GM18909 (cell line): ENCODE data around the gene SLC27A5.
"Not testable (repeated sequence)": the region's sequence is repeated elsewhere in the genome, so short reads cannot be mapped to it uniquely, and the experiment has no call there.

ENCODE experiments used
- ATAC-seq: cut with Tn5 transposase; IDR thresholded peaks from one replicate; pipeline ENCODE4 v1.9.1; 2021; ENCODE audit warnings: mild to moderate bottlenecking; ENCODE audit not compliant: unreplicated experiment, poor library complexity

The SLC27A5 gene

DNA sequence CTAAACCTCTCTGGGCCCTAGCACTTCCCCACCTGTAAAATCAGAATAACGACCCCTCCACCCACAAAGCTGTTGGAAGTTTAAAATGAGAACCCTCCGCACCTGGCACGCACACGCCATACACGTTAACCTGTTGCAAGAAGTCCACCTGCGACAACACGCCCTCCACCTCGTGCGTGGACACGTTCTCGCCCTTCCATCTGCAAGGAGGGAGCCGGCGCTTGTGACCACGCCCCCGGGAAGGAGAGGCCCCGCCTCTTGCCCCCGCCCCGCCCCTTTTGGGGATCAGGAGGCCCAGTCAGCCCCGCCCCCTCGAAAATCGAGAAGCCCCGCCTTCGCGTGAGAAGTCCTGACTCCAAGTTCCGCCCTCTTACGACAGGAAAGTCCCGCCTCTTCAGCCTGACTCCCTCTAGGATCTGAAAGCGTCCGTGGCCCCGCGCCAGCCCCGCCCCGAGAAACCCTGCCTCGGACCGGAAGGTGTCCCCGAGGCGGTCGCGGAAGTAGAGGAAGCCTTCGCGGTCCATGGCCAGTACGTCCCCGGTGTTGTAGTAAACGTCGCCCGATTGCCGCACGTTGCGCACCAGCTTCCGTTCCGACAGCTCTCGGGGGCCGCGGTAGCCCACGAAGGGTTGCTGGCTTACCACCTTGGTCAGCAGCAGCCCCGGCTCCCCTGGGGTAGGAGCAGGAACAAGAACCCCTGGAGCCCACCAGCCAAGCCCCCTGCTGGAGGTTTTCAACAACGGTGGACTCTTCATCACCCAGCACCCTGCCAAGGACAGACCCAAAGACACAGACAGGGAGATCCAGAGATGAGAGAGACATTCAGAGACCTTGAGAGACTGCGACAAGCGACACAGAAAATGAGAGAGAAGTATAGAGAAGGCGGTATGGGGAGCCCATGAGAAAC, 12.5 kb downstream of the SLC27A5 start:
- ATAC-seq = peak; percentile 91

DNA sequence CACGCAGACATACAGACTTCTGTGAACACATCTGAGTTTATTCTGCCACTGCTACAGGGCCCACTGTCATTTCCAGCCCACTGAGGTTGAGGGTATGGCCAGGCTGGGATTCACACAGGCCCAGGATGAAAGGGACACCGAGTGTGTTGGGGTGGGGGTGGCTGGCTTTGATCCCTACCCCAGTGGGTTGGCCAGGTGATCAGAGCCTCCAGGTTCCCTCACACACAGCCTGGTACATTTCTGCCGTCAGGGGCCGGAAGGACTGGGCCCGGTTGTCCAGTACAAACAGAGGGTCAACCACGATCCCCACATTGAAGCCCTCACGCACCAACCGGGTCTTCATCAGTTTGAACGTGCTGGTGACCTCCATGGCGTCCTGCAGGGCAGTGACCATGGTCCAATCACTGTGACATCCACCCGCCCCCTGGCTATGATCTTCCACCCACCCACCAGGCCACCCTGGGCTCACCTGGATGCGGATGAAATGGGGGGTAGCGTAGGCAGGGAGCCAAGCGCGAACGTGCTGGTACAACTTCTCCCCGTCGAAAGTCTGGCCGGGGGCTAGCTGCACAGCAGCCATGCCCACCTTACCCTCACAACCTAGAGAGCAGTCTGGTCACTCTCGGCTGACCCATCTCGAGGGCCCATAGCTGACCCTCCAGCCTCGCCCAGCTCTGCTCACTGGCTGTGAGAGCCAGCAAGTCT, 13.3 kb downstream of the SLC27A5 start:
- ATAC-seq = peak; percentile 9

DNA sequence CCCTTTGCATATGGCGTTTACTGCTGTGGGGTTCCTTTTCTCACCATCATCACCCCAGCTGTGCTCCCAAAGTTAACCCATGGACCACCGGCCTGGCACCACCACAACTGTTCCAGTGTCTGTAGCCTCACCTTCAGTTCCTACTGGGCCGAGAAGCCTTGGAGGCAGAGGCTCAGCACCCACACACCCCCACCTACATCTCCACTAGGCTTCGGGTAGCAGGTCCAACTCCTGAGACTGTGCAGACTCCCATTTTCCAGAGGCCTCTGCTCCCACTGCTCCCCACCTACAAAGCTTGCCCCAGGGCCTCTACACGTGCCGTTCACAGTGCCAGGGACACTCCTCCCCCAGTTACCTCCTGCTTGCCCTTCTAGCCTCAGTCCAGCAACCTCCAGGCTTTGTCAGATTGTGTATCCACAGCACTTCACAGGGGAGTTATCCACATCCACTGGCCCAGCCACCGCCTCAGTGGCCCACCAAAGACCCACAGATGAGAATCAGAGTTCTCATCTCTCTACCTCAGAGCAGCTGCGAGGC, 14.1 kb downstream of the SLC27A5 start:
- ATAC-seq = no peak

DNA sequence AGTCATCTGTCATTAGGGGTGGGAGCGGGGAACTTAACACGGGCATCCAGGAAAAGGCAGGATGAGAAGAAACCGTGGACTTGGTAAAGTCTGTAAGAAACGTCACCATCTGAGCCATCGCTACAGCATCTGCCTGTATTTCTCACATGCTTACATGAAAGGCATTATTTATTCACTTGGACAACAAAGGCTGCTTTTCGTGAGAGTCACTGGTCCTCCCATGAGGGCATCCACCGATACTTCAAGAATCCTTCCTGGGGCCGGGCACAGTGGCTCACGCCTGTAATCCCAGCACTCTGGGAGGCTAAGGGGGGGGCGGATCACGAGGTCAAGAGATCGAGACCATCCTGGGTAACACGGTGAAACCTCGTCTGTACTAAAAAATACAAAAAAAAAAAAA, 19.5 kb downstream of the SLC27A5 start:
- no peak for ATAC-seq

DNA sequence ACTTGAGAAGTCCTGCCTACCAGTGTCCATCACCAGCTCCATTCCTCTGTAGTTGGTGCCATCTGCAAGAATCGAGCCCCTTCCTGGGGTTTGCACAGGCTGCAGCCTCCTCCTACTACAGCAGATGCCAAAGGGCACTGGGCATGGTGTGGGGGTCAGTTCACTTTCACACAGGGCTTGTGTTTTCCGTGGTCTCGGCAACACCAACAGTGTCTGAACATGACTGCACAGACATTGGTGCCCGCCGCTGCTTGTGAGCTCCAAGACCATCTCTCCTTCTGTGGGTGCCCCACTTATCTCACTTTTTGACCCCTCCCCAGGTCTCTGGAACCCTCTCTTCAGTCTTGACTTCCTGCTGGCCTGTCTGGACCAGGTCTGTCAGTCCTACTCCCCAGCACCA, 20.4 kb downstream of the SLC27A5 start:
- no peak for ATAC-seq

DNA sequence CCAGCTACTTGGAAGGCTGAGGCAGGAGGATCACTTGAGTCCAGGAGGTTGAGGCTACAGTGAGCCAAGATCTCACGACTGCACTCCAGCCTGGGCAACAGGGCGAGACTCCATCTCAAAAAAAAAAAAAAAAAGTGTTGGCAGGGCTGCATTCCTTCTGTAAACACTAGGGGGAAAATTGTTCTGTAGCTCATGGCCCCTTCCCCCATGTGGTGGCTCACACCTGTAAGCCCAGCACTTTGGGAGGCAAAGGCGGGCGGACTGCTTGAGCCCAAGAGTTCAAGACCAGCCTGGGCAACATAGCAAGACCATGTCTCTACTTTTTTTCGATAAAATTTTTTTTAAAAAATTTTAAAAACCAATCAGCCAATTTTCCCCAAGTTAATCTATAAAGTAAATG, 27.4 kb downstream of the SLC27A5 start:
- ATAC-seq = not testable (repeated sequence)

DNA sequence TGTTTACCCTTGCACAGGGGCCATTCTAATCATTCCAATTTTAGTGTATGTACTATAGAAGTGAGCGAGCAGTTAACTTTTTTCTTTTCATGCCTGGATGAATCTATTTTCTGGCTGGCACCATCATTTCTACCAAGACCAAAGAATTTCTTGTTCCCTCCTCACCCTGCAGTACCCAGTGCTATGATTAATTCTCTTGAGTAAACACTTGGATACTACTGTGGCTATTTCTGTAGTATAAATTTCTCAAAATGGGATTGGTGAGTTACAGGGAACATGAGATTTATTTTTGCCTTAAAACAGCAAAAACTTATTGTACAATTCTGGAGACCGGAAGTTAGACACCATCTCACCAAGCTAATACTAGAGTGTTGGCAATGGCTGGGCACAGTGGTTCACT, 28.0 kb downstream of the SLC27A5 start:
- no peak for ATAC-seq

DNA sequence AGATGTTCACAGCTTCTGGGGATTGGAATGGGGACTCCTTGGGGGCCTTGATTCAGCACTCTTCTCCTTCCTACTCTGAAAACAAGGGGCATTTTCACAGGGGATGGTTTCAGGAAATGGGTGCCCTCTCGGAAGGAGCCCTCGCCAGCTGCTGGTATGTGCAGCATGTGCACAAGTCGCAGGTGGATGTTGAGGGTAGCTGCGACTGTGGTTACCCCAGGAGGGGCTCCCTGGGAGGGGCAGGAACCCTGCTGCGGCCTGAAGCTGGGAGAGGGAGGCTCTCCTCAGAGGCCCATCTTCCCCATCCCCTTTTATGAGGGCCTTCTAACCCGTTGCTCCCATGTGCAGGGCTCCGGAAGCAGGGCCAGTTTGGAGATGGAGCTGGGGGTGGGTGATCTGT, 29.4 kb downstream of the SLC27A5 start:
- no peak for ATAC-seq

DNA sequence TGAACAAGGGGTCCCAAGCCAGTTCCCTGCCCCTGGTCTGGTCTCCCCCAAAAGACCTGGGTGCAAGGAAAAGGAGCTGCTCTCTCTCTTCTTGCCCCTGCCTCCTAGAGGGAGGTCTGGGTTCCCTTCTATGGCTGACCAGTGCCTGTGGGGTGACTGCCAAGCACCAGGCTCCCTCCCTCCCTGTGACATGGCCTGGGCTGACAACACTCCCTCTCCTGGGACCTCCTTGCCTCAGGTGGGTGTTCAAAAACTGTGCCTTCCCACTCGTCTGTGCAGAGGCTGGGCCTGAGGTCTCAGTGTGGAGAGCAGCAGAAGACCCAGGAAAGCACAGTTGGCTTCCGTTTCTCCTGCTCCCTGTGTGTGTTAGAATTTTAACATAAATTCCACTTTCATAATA, 31.0 kb downstream of the SLC27A5 start:
- no peak for ATAC-seq

DNA sequence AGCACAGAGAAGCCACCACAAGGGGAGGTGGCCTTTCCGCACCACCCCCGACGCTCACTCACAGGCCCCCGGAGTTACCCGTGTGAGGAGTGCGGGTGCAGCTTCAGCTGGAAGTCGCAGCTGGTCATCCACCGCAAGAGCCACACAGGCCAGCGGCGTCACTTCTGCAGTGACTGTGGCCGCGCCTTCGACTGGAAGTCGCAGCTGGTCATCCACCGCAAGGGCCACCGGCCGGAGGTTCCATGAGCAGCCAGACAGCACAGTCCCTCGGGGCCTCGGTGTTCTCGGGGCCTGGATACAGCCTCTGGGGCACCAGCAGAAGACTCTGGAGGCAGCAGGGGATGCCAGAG, 31.3 kb downstream of the SLC27A5 start:
- ATAC-seq = no peak

DNA sequence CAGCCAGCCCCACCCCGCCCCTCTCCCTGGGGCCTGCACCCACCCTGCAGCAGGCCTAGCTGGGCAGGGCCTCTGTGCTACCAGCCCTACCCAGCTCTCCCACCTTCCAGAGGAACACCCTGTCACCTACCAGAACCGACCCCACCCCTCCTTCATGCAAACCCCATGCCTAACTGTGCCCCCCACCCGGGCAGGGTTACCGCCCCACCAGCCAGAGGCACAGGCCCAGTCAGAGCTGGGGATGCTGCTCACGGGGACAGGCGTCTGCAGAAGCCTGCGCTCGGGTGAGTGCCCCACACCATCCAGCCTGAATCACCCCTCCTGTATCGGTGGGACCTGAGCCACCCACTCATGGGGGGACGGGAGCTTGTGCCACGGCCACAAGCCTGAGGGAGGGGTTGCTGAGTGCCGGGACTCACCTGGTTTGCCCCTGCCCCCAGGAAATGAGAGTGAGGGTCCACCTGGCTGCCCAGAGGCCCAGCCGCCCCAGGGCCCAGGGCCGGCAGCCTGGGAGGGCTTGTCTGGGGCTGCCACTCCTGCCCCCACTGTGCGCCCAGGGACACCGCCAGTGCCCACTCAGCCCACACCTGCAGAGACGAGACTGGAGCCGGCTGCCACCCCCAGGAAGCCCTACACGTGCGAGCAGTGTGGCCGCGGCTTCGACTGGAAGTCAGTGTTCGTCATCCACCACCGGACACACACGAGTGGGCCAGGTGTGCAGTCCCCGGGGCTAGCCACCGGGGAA, 31.9 kb downstream of the SLC27A5 start:
- ATAC-seq = no peak

DNA sequence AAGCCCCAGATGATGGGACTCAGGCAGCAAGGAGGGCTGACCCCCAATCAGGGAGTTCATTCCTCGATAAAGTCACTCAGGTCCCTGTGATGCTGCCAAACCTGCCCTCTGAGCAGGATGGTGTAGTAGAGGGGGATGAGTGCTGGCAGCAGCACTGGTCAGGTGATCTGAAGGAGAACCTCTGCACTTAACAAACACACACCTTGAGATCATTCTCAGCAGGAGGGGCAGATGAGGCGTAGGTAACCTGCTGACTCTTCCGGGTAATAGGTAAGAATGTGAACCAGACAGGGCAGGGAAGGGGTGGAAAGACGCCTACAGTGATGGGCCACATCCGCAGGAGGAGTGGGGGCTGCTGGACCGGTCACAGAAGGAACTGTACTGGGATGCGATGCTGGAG, 32.5 kb downstream of the SLC27A5 start:
- no peak for ATAC-seq

DNA sequence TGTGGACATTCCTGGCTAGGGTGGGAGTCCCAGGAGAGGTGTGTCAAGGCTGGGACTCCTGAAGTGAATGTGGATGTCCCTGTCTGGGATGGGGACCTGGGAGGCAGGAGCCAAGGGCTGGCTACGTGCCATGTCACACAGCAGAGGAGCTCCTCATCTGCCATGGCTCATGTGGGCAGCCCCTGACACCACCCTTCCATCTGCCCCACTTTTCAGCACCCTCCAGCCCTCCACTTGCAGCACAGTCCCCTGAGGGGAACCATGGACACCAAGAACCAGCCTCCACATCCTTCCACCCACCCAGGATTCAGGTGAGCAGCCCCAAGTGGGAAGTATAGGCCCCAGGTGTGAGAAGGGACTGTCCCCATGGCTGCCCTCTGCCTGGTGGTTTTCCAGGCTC, 33.9 kb downstream of the SLC27A5 start:
- ATAC-seq = no peak

DNA sequence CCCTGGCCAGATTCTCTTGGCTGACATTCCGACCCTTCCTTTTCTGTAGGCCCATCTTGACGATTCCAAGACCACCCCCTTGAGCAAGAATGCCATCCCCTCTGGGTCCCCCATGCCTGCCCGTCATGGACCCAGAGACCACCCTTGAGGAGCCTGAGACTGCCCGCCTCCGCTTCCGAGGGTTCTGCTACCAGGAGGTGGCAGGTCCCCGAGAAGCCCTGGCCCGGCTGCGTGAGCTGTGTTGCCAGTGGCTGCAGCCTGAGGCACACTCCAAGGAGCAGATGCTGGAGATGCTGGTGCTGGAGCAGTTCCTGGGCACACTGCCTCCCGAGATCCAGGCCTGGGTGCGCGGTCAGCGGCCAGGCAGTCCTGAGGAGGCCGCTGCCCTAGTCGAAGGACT, 34.7 kb downstream of the SLC27A5 start:
- no peak for ATAC-seq

DNA sequence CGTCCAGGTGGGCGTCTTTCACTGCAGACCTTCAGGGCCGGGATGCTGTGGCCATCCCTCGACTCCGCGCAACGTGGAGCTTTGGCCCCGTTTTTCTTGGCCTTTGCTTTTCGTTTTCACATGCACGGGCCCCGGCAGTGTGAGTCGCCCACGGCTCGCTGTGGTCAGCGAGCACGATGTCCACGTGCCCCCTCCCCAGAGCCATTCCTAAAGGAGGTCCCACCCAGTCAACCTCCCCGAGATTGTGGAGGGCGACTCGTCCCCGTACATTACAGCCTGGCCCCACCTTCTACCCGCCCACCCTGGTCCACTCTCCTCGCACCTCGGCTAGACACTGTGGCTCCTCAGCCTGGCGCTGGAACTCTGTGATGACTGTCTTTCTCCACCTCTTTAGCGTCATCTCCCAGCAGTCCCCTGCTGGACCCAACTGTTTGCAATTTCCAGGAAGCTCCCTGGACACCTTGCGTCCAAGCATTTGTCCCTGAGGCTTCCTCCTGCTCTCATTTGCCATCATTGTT, 35.2 kb downstream of the SLC27A5 start:
- ATAC-seq = no peak

DNA sequence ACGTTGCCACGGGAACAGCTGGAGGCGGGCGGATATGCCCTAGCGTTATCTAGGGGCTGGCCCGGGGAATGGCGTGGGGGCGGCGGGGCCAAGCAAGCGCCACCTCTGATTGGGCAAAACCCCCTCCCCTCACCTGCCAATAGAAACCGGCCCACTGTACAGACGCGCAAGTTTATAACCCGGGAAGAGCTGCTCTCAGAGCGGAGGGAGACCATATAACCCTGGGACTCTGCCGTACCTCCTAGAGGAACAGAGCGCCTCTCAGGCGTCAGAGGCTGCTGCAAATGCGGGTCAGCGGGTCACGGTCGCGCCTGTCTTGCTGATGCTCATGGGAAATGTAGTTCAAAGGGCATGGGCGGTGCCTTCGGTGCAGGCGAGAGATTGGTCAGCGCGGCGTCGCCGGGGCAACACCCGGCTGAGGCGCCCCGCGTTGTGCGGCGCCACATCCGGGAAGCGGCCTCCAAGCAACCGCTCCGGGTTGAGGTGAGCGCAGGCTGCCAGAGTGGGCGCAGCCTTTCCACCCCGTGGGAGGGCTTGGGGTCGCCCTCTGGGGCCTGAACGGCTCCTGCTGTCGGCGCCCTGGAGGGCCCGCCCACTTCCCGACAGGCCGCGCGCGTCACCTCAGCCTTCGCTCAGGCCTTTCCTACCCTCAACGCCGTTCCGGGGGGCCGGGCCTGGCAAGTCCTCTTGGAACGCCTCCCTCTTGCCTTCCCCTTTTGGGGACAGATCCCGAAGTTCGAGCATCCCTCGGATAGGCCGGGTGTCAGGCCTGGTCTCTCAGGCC, 35.9 kb downstream of the SLC27A5 start, which contains the start of gene ZNF446:
Gene ZNF446 (plus strand): TSS at position 639 of the 784 bp plus-strand sequence. CDS start 867 bp downstream, outside the sequence.
- peak; percentile 85 for ATAC-seq

DNA sequence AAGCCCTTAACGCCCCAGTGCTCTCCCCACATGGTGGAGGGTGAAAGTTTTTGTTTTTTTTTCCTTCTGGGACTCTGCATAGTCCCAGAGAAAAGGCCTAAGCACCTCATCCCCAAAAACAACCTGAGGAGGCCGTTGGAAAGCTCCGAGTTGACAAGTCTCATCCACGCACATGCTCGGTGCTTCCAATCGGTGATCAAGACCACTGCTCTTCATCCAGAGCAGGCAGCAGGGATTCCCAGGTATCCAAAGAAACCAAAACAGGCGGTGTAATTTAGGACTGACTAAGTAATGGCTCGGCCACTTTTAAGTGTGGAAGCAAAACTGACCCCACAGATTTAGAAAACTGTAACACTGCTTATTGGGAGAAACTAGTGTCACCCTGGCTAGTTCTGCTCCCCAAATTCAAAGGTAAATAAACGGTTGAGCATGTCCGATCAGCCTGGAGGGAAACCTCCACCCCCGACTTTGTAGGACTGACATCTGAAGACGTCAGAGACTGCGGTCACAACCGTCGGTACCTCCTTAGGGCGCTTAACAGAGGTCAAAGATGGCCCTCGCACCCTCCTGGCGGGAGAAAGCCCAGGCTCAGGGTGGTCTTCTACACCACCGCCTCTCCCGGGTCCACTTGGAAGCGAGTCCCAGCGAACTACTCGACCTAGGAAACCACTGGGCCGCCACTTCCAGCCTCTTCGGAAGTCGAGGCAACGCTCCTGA, 36.6 kb downstream of the SLC27A5 start:
- ATAC-seq = no peak

DNA sequence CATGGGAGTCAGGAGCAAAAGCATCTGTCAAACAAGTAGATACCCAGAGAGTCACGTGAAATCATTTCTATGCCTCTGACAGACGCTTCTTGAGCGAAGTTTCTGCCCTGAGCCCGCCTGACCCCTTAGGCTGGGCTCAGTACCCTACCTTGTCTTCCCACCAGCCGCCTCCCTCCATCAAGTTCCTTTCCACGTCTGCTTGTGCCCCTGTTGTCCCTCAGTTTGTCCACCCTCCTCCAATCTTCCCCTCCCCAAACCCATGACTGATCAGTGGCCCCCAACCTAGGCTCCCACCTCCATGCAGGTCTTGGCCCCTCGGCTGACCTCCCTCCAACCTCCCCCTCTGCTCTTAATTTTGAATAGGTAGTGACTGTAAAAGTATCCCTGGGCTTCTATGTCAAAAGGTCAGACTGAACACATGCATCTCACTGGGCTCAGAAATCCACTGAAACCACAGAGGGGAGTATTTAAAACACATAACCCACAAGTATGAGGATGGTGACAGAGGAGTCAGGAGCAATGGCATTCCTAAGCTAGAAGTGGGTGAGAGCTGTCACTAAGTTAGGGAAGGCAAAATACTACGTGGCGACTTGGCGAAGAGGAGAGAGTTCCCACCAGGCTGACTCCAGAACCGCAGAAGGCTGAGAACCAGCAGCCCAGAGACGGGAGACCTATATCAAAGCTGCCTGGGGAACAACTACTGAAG, 37.3 kb downstream of the SLC27A5 start:
- ATAC-seq = no peak
